ENCODE results near the gene COL23A1. TPM values are rescaled to one million over a fixed set of nuclear protein-coding genes. Genes with fewer than 3 reads are reported as not detected.

COL23A1 gene
- total and polyA plus RNA-seq, 4 donors, result 0.76 to 4.4 (median 1.3) TPM

- Histone ChIP-seq H3K9ac (ENCODE audit: insufficient read depth in 1 of 2, low read length in 2 of 2) (no peak overlapping the region), H3K4me3 (no peak overlapping the region), H3K4me1 (ENCODE audit: control insufficient read depth in 5 of 5, insufficient read depth in 5 of 5, low read length in 5 of 5) (peaks cover 5 to 41% (median 24%) of the 10 kb centered on the region in 5 donors), H3K27ac (ENCODE audit: low read depth in 1 of 2, low read length in 1 of 2) (no peak overlapping the region), H3K27me3 (ENCODE audit: control insufficient read depth in 3 of 3, insufficient read depth in 3 of 3, low read length in 2 of 3) (no peaks in the 10 kb centered on the region), H3K9me3 (ENCODE audit: control insufficient read depth in 4 of 4, insufficient read depth in 3 of 4, low read length in 3 of 4) (no peaks in the 10 kb centered on the region), H3K36me3 (ENCODE audit: control insufficient read depth in 4 of 4, insufficient read depth in 4 of 4, low read length in 4 of 4) (no peaks in the 10 kb centered on the region)
- WGBS, 2 donors, result 77 to 81% methylated on average over 14 of the region's 14 CpGs
- ATAC-seq (ENCODE audit: insufficient read depth, low FRiP score) (no peak), DNase-seq (no peak)
- TF ChIP-seq CTCF (IDR thresholded peaks at IDR 0.05; ENCODE audit: control extremely low read depth, extremely low read depth), result no peak
These were observed 125.7 kb downstream of the COL23A1 start for GRCh38 chr5:178464431-178465048.

GRCh38 chr5:178463321-178464155 lies 126.7 kb downstream of the COL23A1 start:
- WGBS, 2 donors, result 88 to 90% methylated on average over 30 of the region's 30 CpGs

GRCh38 chr5:178462816-178463215 lies 127.4 kb downstream of the COL23A1 start:
- H3K9ac ChIP-seq (ENCODE audit: insufficient read depth in 1 of 2, low read length in 2 of 2), result no peak overlapping the region
- WGBS, 2 donors, result 80 to 88% methylated on average over 13 of the region's 13 CpGs
- DNase-seq, result no peak

More at GRCh38 chr5:178463321-178464155, 126.7 kb downstream of the COL23A1 start:
- H3K27ac ChIP-seq (ENCODE audit: low read depth in 1 of 2, low read length in 1 of 2), result no peak overlapping the region
- H3K9me3 ChIP-seq (ENCODE audit: control insufficient read depth in 4 of 4, insufficient read depth in 3 of 4, low read length in 3 of 4), result no peaks in the 10 kb centered on the region
- no peak overlapping the region for H3K4me3 ChIP-seq
- H3K27me3 ChIP-seq (ENCODE audit: control insufficient read depth in 3 of 3, insufficient read depth in 3 of 3, low read length in 2 of 3), result no peaks in the 10 kb centered on the region
- DNase-seq, result no peak
- no peak overlapping the region for H3K9ac ChIP-seq (ENCODE audit: insufficient read depth in 1 of 2, low read length in 2 of 2)
- H3K4me1 ChIP-seq (ENCODE audit: control insufficient read depth in 5 of 5, insufficient read depth in 5 of 5, low read length in 5 of 5), result peaks cover 5 to 32% (median 16%) of the 10 kb centered on the region in 5 donors
- no peaks in the 10 kb centered on the region for H3K36me3 ChIP-seq (ENCODE audit: control insufficient read depth in 4 of 4, insufficient read depth in 4 of 4, low read length in 4 of 4)
- no peak for TF ChIP-seq CTCF (IDR thresholded peaks at IDR 0.05; ENCODE audit: control extremely low read depth, extremely low read depth)
- no peak for ATAC-seq (ENCODE audit: insufficient read depth, low FRiP score)

More at GRCh38 chr5:178462816-178463215, 127.4 kb downstream of the COL23A1 start:
- Histone ChIP-seq H3K4me1 (ENCODE audit: control insufficient read depth in 5 of 5, insufficient read depth in 5 of 5, low read length in 5 of 5) (peaks cover 5 to 24% (median 9%) of the 10 kb centered on the region in 5 donors), H3K27ac (ENCODE audit: low read depth in 1 of 2, low read length in 1 of 2) (no peak overlapping the region), H3K9me3 (ENCODE audit: control insufficient read depth in 4 of 4, insufficient read depth in 3 of 4, low read length in 3 of 4) (no peaks in the 10 kb centered on the region), H3K27me3 (ENCODE audit: control insufficient read depth in 3 of 3, insufficient read depth in 3 of 3, low read length in 2 of 3) (no peaks in the 10 kb centered on the region), H3K4me3 (no peak overlapping the region), H3K36me3 (ENCODE audit: control insufficient read depth in 4 of 4, insufficient read depth in 4 of 4, low read length in 4 of 4) (no peaks in the 10 kb centered on the region)
- TF ChIP-seq CTCF (IDR thresholded peaks at IDR 0.05; ENCODE audit: control extremely low read depth, extremely low read depth), result no peak
- ATAC-seq (ENCODE audit: insufficient read depth, low FRiP score), result no peak
